Neural cell (in vitro differentiated cells): ENCODE results near the gene MPPED2. TPM values are rescaled to one million over a fixed set of nuclear protein-coding genes. Genes with fewer than 3 reads are reported as not detected.

ENCODE experiments used
- H2AFZ ChIP-seq: fragments of 200-600, 300-800 bp; sonication (generic), shearing (Covaris generic); 2 replicates; pipeline ENCODE4 v1.6.0; 2014; ENCODE audit warnings: low read depth, mild to moderate bottlenecking, antibody characterized with exemption, low read length, moderate library complexity
- H3F3A ChIP-seq: fragments of 200-600 bp; shearing (Covaris generic); 2 replicates; pipeline ENCODE4 v1.6.1; 2016; ENCODE audit warnings: mild to moderate bottlenecking, moderate library complexity, mixed read lengths, antibody characterized with exemption, low read length; ENCODE audit not compliant: insufficient read depth, poor library complexity, severe bottlenecking
- H3K27ac ChIP-seq: fragments of 200-600, 300-800 bp; sonication (generic), shearing (Covaris generic); 2 replicates; pipeline ENCODE4 v1.5.1; 2014; ENCODE audit warnings: mild to moderate bottlenecking, low read length, moderate library complexity
- H3K27me3 ChIP-seq: fragments of 300-800, 200-600 bp; sonication (generic), shearing (Covaris generic); 2 replicates; pipeline ENCODE4 v1.6.0; 2014; ENCODE audit warnings: mild to moderate bottlenecking, low read depth, low read length, moderate library complexity; ENCODE audit not compliant: insufficient read depth
- H3K36me3 ChIP-seq: fragments of 300-800, 200-600 bp; sonication (generic), shearing (Covaris generic); 2 replicates; pipeline ENCODE4 v1.5.1; 2014; ENCODE audit warnings: mild to moderate bottlenecking, antibody characterized with exemption, low read length, moderate library complexity; ENCODE audit not compliant: insufficient read depth
- H3K4me2 ChIP-seq: fragments of 300-800, 200-600 bp; sonication (generic), shearing (Covaris generic); 2 replicates; pipeline ENCODE4 v1.6.0; 2014; ENCODE audit warnings: mild to moderate bottlenecking, low read length
- H3K4me3 ChIP-seq: fragments of 300-800, 200-600 bp; sonication (generic), shearing (Covaris generic); 2 replicates; pipeline ENCODE4 v1.5.1; 2014; ENCODE audit warnings: mild to moderate bottlenecking, low read length, moderate library complexity
- H3K79me2 ChIP-seq: fragments of 200-600 bp; shearing (Covaris generic); replicated peaks from 2 replicates; pipeline ENCODE4 v1.6.0; 2014; ENCODE audit warnings: mild to moderate bottlenecking, low read length, moderate library complexity; ENCODE audit not compliant: insufficient read depth
- H3K9ac ChIP-seq: fragments of 300-800, 200-600 bp; sonication (generic), shearing (Covaris generic); 2 replicates; pipeline ENCODE4 v1.6.1; 2016; ENCODE audit warnings: mild to moderate bottlenecking, low read length, mixed read lengths
- H3K9me2 ChIP-seq: fragments of 200-600 bp; shearing (Covaris generic); 2 replicates; pipeline ENCODE4 v1.6.1; 2016; ENCODE audit warnings: mild to moderate bottlenecking, low read length, mixed read lengths; ENCODE audit not compliant: insufficient read depth
- H3K9me3 ChIP-seq: fragments of 200-600, 300-800 bp; sonication (generic), shearing (Covaris generic); 2 replicates; pipeline ENCODE4 v1.6.1; 2016; ENCODE audit warnings: mild to moderate bottlenecking, mixed run types, low read length, moderate library complexity, mixed read lengths
- H4K20me1 ChIP-seq: fragments of 200-600 bp; shearing (Covaris generic); 2 replicates; pipeline ENCODE4 v1.6.1; 2016; ENCODE audit warnings: mild to moderate bottlenecking, mixed run types; ENCODE audit not compliant: insufficient read depth
- EP300 ChIP-seq: fragments of 450-650 bp; conservative IDR thresholded peaks from 2 replicates; pipeline ENCODE4 v1.6.1; 2014; ENCODE audit warnings: antibody characterized with exemption, mild to moderate bottlenecking, moderate library complexity; ENCODE audit not compliant: poor library complexity, severe bottlenecking
- EZH2 ChIP-seq: fragments of 200-600, 300-800 bp; shearing (Covaris generic), sonication (generic); IDR thresholded peaks from 2 replicates; pipeline ENCODE4 v1.6.1; 2014; ENCODE audit warnings: antibody characterized with exemption, low read length, borderline replicate concordance, mild to moderate bottlenecking; ENCODE audit not compliant: insufficient read depth, poor library complexity, severe bottlenecking
- MXI1 ChIP-seq: fragments of 450-650 bp; conservative IDR thresholded peaks from 2 replicates; pipeline ENCODE4 v1.6.1; 2014; ENCODE audit warnings: antibody characterized with exemption, mild to moderate bottlenecking; ENCODE audit not compliant: poor library complexity, severe bottlenecking
- POLR2AphosphoS5 ChIP-seq: IDR thresholded peaks from 2 replicates; pipeline ENCODE4 v1.6.1; 2012
- RAD21 ChIP-seq: fragments of 450-650 bp; conservative IDR thresholded peaks from 2 replicates; pipeline ENCODE4 v1.6.1; 2014; ENCODE audit warnings: antibody characterized with exemption, mild to moderate bottlenecking, moderate library complexity
- SMC3 ChIP-seq: fragments of 450-650 bp; conservative IDR thresholded peaks from 2 replicates; pipeline ENCODE4 v1.6.1; 2014; ENCODE audit warnings: antibody characterized with exemption, mild to moderate bottlenecking, moderate library complexity; ENCODE audit not compliant: poor library complexity
- TAF1 ChIP-seq: IDR thresholded peaks from 2 replicates; pipeline ENCODE4 v1.6.1; 2012; ENCODE audit warnings: low read depth
- polyA plus RNA-seq: library from polyadenylated mRNA; depleted of rRNA; stranded (reverse); fragments of >200 nt; gene quantifications from 2 replicates; pipeline ENCODE4 v1.2.3, GENCODE V29; 2014
- TF ChIP-seq, protein P1 (sequence below): fragments of 450-650 bp; IDR thresholded peaks from 2 replicates; pipeline ENCODE4 v1.5.1; 2014; ENCODE audit warnings: antibody characterized with exemption, mild to moderate bottlenecking, moderate library complexity; ENCODE audit not compliant: poor library complexity, severe bottlenecking
- TF ChIP-seq, protein P2 (sequence below): IDR thresholded peaks from 2 replicates; pipeline ENCODE4 v1.6.1; 2012; ENCODE audit warnings: borderline replicate concordance

MPPED2 gene
- polyA plus RNA-seq, 1 donor from 2014 or later: 99.7 TPM

DNA sequence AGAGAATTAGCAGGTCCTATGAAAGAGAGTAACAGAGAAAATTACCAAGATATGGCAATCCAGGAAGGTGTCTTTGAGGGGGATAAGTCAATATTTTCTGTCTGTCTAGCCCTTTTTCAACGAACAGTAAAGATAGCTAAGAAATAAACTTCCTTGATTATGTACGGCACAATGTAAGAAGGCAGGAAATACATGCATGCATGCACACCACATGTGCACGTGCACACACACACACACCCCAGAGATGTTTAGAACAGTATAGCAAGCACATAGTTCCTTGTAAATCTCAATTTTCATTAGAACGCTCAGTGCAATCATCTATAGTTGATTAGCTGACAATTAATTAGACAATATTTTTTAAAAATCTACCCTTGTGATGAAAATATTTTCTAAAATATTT, 74.7 kb downstream of the MPPED2 start:
- no peaks in the 10 kb centered on the region for H3K36me3 ChIP-seq
- peaks cover 46% of the 10 kb centered on the region for H3K79me2 ChIP-seq
- no peaks in the 10 kb centered on the region for H3K9me3 ChIP-seq
- TF ChIP-seq, protein P1, sequence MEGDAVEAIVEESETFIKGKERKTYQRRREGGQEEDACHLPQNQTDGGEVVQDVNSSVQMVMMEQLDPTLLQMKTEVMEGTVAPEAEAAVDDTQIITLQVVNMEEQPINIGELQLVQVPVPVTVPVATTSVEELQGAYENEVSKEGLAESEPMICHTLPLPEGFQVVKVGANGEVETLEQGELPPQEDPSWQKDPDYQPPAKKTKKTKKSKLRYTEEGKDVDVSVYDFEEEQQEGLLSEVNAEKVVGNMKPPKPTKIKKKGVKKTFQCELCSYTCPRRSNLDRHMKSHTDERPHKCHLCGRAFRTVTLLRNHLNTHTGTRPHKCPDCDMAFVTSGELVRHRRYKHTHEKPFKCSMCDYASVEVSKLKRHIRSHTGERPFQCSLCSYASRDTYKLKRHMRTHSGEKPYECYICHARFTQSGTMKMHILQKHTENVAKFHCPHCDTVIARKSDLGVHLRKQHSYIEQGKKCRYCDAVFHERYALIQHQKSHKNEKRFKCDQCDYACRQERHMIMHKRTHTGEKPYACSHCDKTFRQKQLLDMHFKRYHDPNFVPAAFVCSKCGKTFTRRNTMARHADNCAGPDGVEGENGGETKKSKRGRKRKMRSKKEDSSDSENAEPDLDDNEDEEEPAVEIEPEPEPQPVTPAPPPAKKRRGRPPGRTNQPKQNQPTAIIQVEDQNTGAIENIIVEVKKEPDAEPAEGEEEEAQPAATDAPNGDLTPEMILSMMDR: no peak
- TF ChIP-seq EZH2 (no peak), MXI1 (no peak), POLR2AphosphoS5 (no peak), EP300 (no peak), TAF1 (no peak), SMC3 (no peak), RAD21 (no peak)
- TF ChIP-seq, protein P2, sequence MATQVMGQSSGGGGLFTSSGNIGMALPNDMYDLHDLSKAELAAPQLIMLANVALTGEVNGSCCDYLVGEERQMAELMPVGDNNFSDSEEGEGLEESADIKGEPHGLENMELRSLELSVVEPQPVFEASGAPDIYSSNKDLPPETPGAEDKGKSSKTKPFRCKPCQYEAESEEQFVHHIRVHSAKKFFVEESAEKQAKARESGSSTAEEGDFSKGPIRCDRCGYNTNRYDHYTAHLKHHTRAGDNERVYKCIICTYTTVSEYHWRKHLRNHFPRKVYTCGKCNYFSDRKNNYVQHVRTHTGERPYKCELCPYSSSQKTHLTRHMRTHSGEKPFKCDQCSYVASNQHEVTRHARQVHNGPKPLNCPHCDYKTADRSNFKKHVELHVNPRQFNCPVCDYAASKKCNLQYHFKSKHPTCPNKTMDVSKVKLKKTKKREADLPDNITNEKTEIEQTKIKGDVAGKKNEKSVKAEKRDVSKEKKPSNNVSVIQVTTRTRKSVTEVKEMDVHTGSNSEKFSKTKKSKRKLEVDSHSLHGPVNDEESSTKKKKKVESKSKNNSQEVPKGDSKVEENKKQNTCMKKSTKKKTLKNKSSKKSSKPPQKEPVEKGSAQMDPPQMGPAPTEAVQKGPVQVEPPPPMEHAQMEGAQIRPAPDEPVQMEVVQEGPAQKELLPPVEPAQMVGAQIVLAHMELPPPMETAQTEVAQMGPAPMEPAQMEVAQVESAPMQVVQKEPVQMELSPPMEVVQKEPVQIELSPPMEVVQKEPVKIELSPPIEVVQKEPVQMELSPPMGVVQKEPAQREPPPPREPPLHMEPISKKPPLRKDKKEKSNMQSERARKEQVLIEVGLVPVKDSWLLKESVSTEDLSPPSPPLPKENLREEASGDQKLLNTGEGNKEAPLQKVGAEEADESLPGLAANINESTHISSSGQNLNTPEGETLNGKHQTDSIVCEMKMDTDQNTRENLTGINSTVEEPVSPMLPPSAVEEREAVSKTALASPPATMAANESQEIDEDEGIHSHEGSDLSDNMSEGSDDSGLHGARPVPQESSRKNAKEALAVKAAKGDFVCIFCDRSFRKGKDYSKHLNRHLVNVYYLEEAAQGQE: no peak
- no peak overlapping the region for H3K4me2 ChIP-seq
- H3K4me3 ChIP-seq: no peak overlapping the region
- H3K27ac ChIP-seq: no peak overlapping the region
- no peaks in the 10 kb centered on the region for H3F3A ChIP-seq
- no peak overlapping the region for H2AFZ ChIP-seq
- H4K20me1 ChIP-seq: no peaks in the 10 kb centered on the region
- no peaks in the 10 kb centered on the region for H3K9me2 ChIP-seq
- H3K27me3 ChIP-seq: no peaks in the 10 kb centered on the region
- H3K9ac ChIP-seq: no peak overlapping the region

DNA sequence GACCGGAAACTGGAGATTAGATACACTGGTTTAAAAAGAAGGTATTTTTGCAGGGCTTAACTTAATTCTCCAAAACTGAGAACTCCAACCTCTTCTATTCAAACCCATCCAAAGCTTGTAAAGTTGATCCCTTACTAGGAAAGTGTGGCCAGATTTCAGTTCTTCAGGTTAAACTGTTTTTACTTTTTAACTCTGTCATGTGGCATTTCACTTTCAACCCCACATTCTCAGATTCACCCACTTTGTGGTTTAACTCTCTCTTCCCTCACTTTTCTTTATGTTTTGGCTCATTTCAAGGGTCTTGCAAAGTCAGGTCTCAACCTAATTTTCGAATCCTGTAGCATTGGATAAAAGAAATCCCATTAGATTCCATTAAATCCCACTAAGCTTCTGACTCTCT, 75.4 kb downstream of the MPPED2 start:
- H3K9ac ChIP-seq: no peak overlapping the region
- H3K4me2 ChIP-seq: no peak overlapping the region
- H3K36me3 ChIP-seq: no peaks in the 10 kb centered on the region
- H3K27me3 ChIP-seq: no peaks in the 10 kb centered on the region
- no peak overlapping the region for H3K4me3 ChIP-seq
- H3K79me2 ChIP-seq: peaks cover 46% of the 10 kb centered on the region
- no peak overlapping the region for H3K27ac ChIP-seq
- H3F3A ChIP-seq: no peaks in the 10 kb centered on the region
- no peak overlapping the region for H2AFZ ChIP-seq
- no peaks in the 10 kb centered on the region for H3K9me2 ChIP-seq
- H4K20me1 ChIP-seq: no peaks in the 10 kb centered on the region
- no peaks in the 10 kb centered on the region for H3K9me3 ChIP-seq
- TF ChIP-seq EP300: no peak
- no peak for TF ChIP-seq EZH2
- no peak for TF ChIP-seq POLR2AphosphoS5
- TF ChIP-seq, protein P1: no peak
- TF ChIP-seq TAF1: no peak
